ENCODE measurements around the gene TXLNG. TPM values are rescaled to one million over a fixed set of nuclear protein-coding genes. Genes with fewer than 3 reads are reported as not detected.
"Not testable (repeated sequence)": the region's sequence is repeated elsewhere in the genome, so short reads cannot be mapped to it uniquely, and the experiment has no call there.

TXLNG gene
- total and polyA plus RNA-seq, 2 donors (not counting 1 experiment from before 2014, with no cell fraction given) = 12.5 to 13.1 TPM

DNA sequence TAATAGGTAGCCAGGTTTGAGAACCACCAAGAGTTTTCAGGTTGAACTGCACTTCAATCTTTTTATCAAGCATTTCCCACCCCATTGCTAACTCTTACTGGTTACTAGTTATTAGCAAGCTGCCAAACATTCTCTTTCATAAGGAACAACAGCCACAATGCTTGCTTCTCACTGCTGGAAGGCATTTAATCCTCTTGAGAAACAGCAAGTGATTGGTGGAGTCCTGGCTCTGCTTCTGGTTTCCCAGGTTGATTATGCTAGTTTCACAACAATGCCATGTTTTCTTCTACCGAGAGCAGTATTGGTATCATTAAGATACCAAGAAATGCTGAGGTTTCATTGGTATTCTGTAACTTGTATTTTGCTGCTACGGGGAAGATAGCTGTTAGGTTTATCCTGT is 32.2 kb upstream of the TXLNG start:
- Mint-ChIP-seq H3K27ac (no peak overlapping the region), H3K27me3 (no peaks in the 10 kb centered on the region), H3K4me3 (no peak overlapping the region), H3K4me1 (no peaks in the 10 kb centered on the region), H3K9me3 (ENCODE audit: insufficient read depth) (no peaks in the 10 kb centered on the region)
- DNase-seq = no peak
- Histone ChIP-seq H3K4me3 (ENCODE audit: control extremely low read depth in 1 of 5, extremely low read depth in 1 of 5, insufficient read depth in 1 of 5, low read depth in 2 of 5, low read length in 4 of 5) (no peak overlapping the region), H3K4me1 (ENCODE audit: control insufficient read depth in 2 of 2, insufficient read depth in 2 of 2, low read length in 2 of 2) (no peaks in the 10 kb centered on the region), H3K79me2 (ENCODE audit: control insufficient read depth, insufficient read depth, low read length) (no peaks in the 10 kb centered on the region), H3K27ac (ENCODE audit: low read length in 2 of 2) (no peak overlapping the region), H2AFZ (ENCODE audit: insufficient read depth, low read depth, low read length, poor library complexity, severe bottlenecking) (no peak overlapping the region), H3K9ac (ENCODE audit: low read length) (no peak overlapping the region), H3K27me3 (replicated peaks in 1 of 4; ENCODE audit: control extremely low read depth in 1 of 4, control insufficient read depth in 3 of 4, insufficient read depth in 4 of 4, low read length in 3 of 4) (no peaks in the 10 kb centered on the region), H4K20me1 (ENCODE audit: control insufficient read depth, insufficient read depth, low read length, poor library complexity, severe bottlenecking) (no peaks in the 10 kb centered on the region), H3K4me2 (replicated peaks; ENCODE audit: low read depth, low read length, poor library complexity, severe bottlenecking) (no peak overlapping the region), H3K9me3 (ENCODE audit: control extremely low read depth in 1 of 3, control insufficient read depth in 2 of 3, insufficient read depth in 1 of 3, low read length in 2 of 3) (no peaks in the 10 kb centered on the region), H3K36me3 (replicated peaks in 1 of 2; ENCODE audit: control extremely low read depth in 1 of 2, control insufficient read depth in 1 of 2, extremely low read depth in 1 of 2, insufficient read depth in 2 of 2, low read length in 1 of 2) (peaks cover 6 to 16% of the 10 kb centered on the region in 2 experiments)
- no CpG with 5 or more reads among the region's 2 CpGs for WGBS (ENCODE audit: insufficient coverage)
- intact Hi-C loops (cut with micrococcal nuclease) = no loop called here
- ChIA-PET POLR2A (no interaction called here), CTCF (no interaction called here)
- no peak for ATAC-seq (ENCODE audit: low read depth)
- TF ChIP-seq EZH2 (IDR thresholded peaks at IDR 0.05; ENCODE audit: borderline replicate concordance, insufficient read depth, low read depth, low read length, poor library complexity, severe bottlenecking) (no peak), CTCF (IDR thresholded peaks at IDR 0.05) (no peak)

DNA sequence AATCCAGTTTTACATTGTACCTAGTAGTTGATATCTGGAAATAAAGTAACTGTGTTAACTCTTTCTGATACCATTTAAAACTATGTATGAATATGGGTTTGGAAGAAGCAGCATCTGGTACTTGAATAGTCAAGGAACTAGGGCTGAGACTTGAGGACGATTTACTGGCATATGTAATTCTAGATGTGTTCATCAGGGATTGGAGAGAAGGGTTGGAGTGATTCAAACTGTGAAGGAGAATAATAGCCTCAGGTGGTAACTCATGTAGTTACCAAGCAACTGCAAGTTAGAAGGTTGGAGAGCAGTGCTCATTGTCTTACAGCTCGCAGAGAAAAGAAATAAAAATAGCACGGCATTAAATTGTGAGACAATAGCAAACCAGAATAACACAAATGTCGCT is 29.5 kb upstream of the TXLNG start:
- no peaks in the 10 kb centered on the region for H3K4me1 Mint-ChIP-seq
- CTCF ChIA-PET = no interaction called here
- no peak for ATAC-seq (ENCODE audit: low read depth)

DNA sequence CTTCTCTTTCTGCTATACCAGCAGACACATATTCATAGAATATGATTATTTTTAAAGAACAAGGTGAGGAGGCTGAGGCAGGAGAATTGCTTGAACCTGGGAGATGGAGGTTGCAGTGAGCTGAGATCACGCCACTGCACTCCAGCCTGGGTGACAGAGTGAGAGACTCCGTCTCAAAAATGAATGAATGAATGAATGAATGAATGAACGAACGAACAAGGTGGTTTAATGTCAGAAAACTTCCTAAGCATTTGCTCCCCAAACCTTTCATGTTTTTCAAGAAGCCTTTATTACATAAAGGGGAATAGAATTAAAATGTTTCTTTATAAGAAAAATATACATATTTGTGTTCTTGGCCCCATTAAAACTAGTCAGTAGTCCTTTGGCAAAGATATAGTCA is 24.8 kb upstream of the TXLNG start:
- H3K9me3 Mint-ChIP-seq (ENCODE audit: insufficient read depth); H3K4me2 ChIP-seq (replicated peaks; ENCODE audit: low read depth, low read length, poor library complexity, severe bottlenecking); H3K27me3 ChIP-seq (replicated peaks in 1 of 4; ENCODE audit: control extremely low read depth in 1 of 4, control insufficient read depth in 3 of 4, insufficient read depth in 4 of 4, low read length in 3 of 4); H3K4me1 ChIP-seq (ENCODE audit: control insufficient read depth in 2 of 2, insufficient read depth in 2 of 2, low read length in 2 of 2); H4K20me1 ChIP-seq (ENCODE audit: control insufficient read depth, insufficient read depth, low read length, poor library complexity, severe bottlenecking); intact Hi-C loops (cut with micrococcal nuclease); H3K9me3 ChIP-seq (ENCODE audit: control extremely low read depth in 1 of 3, control insufficient read depth in 2 of 3, insufficient read depth in 1 of 3, low read length in 2 of 3); H3K79me2 ChIP-seq (ENCODE audit: control insufficient read depth, insufficient read depth, low read length); ATAC-seq (ENCODE audit: low read depth); POLR2A ChIA-PET; H3K27ac ChIP-seq (ENCODE audit: low read length in 2 of 2); CTCF ChIA-PET; DNase-seq; H3K27me3 Mint-ChIP-seq; H3K4me3 ChIP-seq (ENCODE audit: control extremely low read depth in 1 of 5, extremely low read depth in 1 of 5, insufficient read depth in 1 of 5, low read depth in 2 of 5, low read length in 4 of 5); H3K4me3 Mint-ChIP-seq; H3K4me1 Mint-ChIP-seq; H3K9ac ChIP-seq (ENCODE audit: low read length); H3K27ac Mint-ChIP-seq; H2AFZ ChIP-seq (ENCODE audit: insufficient read depth, low read depth, low read length, poor library complexity, severe bottlenecking); H3K36me3 ChIP-seq (replicated peaks in 1 of 2; ENCODE audit: control extremely low read depth in 1 of 2, control insufficient read depth in 1 of 2, extremely low read depth in 1 of 2, insufficient read depth in 2 of 2, low read length in 1 of 2): not testable (repeated sequence)
- 100% methylated on average over 1 of the region's 4 CpGs for WGBS (ENCODE audit: insufficient coverage)

More for the DNA sequence above, 29.5 kb upstream of the TXLNG start:
- Histone ChIP-seq H3K36me3 (replicated peaks in 1 of 2; ENCODE audit: control extremely low read depth in 1 of 2, control insufficient read depth in 1 of 2, extremely low read depth in 1 of 2, insufficient read depth in 2 of 2, low read length in 1 of 2) (peaks cover 6 to 17% of the 10 kb centered on the region in 2 experiments), H3K9ac (ENCODE audit: low read length) (no peak overlapping the region), H3K27ac (ENCODE audit: low read length in 2 of 2) (no peak overlapping the region), H3K4me3 (ENCODE audit: control extremely low read depth in 1 of 5, extremely low read depth in 1 of 5, insufficient read depth in 1 of 5, low read depth in 2 of 5, low read length in 4 of 5) (no peak overlapping the region), H3K27me3 (replicated peaks in 1 of 4; ENCODE audit: control extremely low read depth in 1 of 4, control insufficient read depth in 3 of 4, insufficient read depth in 4 of 4, low read length in 3 of 4) (no peaks in the 10 kb centered on the region), H2AFZ (ENCODE audit: insufficient read depth, low read depth, low read length, poor library complexity, severe bottlenecking) (no peak overlapping the region), H3K4me2 (replicated peaks; ENCODE audit: low read depth, low read length, poor library complexity, severe bottlenecking) (no peak overlapping the region), H3K4me1 (ENCODE audit: control insufficient read depth in 2 of 2, insufficient read depth in 2 of 2, low read length in 2 of 2) (no peaks in the 10 kb centered on the region), H3K9me3 (ENCODE audit: control extremely low read depth in 1 of 3, control insufficient read depth in 2 of 3, insufficient read depth in 1 of 3, low read length in 2 of 3) (no peaks in the 10 kb centered on the region), H4K20me1 (ENCODE audit: control insufficient read depth, insufficient read depth, low read length, poor library complexity, severe bottlenecking) (no peaks in the 10 kb centered on the region), H3K79me2 (ENCODE audit: control insufficient read depth, insufficient read depth, low read length) (no peaks in the 10 kb centered on the region)
- H3K9me3 Mint-ChIP-seq (ENCODE audit: insufficient read depth) = no peaks in the 10 kb centered on the region
- no peak overlapping the region for H3K27ac Mint-ChIP-seq
- H3K27me3 Mint-ChIP-seq = no peaks in the 10 kb centered on the region
- no peak for DNase-seq
- intact Hi-C loops (cut with micrococcal nuclease) = no loop called here
- no peak for TF ChIP-seq CTCF (IDR thresholded peaks at IDR 0.05)
- no peak for TF ChIP-seq EZH2 (IDR thresholded peaks at IDR 0.05; ENCODE audit: borderline replicate concordance, insufficient read depth, low read depth, low read length, poor library complexity, severe bottlenecking)
- POLR2A ChIA-PET = no interaction called here
- no peak overlapping the region for H3K4me3 Mint-ChIP-seq
- no CpG with 5 or more reads among the region's 4 CpGs for WGBS (ENCODE audit: insufficient coverage)

All from B cell (primary cell).